Mesenchymal stem cell (in vitro differentiated cells and primary cell): Measurements from ENCODE around the gene ALOX12.
"Not testable (repeated sequence)": the region's sequence is repeated elsewhere in the genome, so short reads cannot be mapped to it uniquely, and the experiment has no call there.

ENCODE experiments used
- DNase-seq: peaks from one replicate; pipeline ENCODE4 v3.0.0-alpha.2; 2013
- H2AFZ ChIP-seq: one replicate; pipeline ENCODE4 v1.6.1; 2013; ENCODE audit warnings: low read depth, mild to moderate bottlenecking, control low read depth, inconsistent platforms, low read length, moderate library complexity
- H2AK5ac ChIP-seq: 2 replicates; pipeline ENCODE4 v1.6.1; 2013; ENCODE audit warnings: low read length, moderate library complexity, mild to moderate bottlenecking, inconsistent platforms; ENCODE audit not compliant: severe bottlenecking
- H2BK120ac ChIP-seq: one replicate; pipeline ENCODE4 v1.6.1; 2013; ENCODE audit warnings: low read depth, mild to moderate bottlenecking, inconsistent platforms, low read length, moderate library complexity
- H2BK12ac ChIP-seq, 2 experiments: one replicate each; pipeline ENCODE4 v1.6.1; 2013; ENCODE audit warnings: inconsistent platforms in 2 of 2, low read length in 2 of 2, mild to moderate bottlenecking in 2 of 2, moderate library complexity in 2 of 2, control low read depth in 1 of 2
- H2BK15ac ChIP-seq: one replicate; pipeline ENCODE4 v1.6.1; 2013; ENCODE audit warnings: mild to moderate bottlenecking, low read depth, inconsistent platforms; ENCODE audit not compliant: poor library complexity, severe bottlenecking
- H2BK5ac ChIP-seq: 2 replicates; pipeline ENCODE4 v1.6.1; 2013; ENCODE audit warnings: low read depth, mild to moderate bottlenecking, low read length, control low read depth, inconsistent platforms; ENCODE audit not compliant: poor library complexity, severe bottlenecking
- H3K14ac ChIP-seq, 2 experiments: one replicate each; pipeline ENCODE4 v1.6.1; 2013; ENCODE audit warnings: inconsistent platforms in 2 of 2, low read length in 2 of 2, control low read depth in 1 of 2, mild to moderate bottlenecking in 1 of 2, moderate library complexity in 1 of 2
- H3K18ac ChIP-seq, 2 experiments: one replicate each; pipeline ENCODE4 v1.6.1; 2013; ENCODE audit warnings: inconsistent platforms in 2 of 2, low read length in 2 of 2, control low read depth in 1 of 2, low read depth in 1 of 2, mild to moderate bottlenecking in 1 of 2
- H3K23ac ChIP-seq, 2 experiments: one replicate each; pipeline ENCODE4 v1.6.1; 2013; ENCODE audit warnings: inconsistent platforms in 2 of 2, low read length in 2 of 2, mild to moderate bottlenecking in 2 of 2, moderate library complexity in 2 of 2, control low read depth in 1 of 2
- H3K27ac ChIP-seq: 2 replicates; pipeline ENCODE4 v1.5.1; 2013; ENCODE audit warnings: mild to moderate bottlenecking, moderate library complexity, low read length, control low read depth, inconsistent platforms; ENCODE audit not compliant: poor library complexity, severe bottlenecking
- H3K27me3 ChIP-seq, 2 experiments: 2 replicates each; pipeline versions ENCODE4 v1.6.1 to v1.7.0; 2013; ENCODE audit warnings: low read length in 2 of 2, mild to moderate bottlenecking in 2 of 2, moderate library complexity in 2 of 2, control low read depth in 1 of 2, inconsistent platforms in 1 of 2; ENCODE audit not compliant: control insufficient read depth in 1 of 2, insufficient read depth in 1 of 2
- H3K36me3 ChIP-seq, 2 experiments: 2 replicates each; pipeline versions ENCODE4 v1.6.1 to v1.7.0; 2013; ENCODE audit warnings: low read length in 2 of 2, control low read depth in 1 of 2, inconsistent platforms in 1 of 2, low read depth in 1 of 2, mild to moderate bottlenecking in 1 of 2; ENCODE audit not compliant: insufficient read depth in 2 of 2, control insufficient read depth in 1 of 2
- H3K4ac ChIP-seq, 2 experiments: one replicate each; pipeline ENCODE4 v1.6.1; 2013; ENCODE audit warnings: inconsistent platforms in 2 of 2, low read length in 2 of 2, mild to moderate bottlenecking in 2 of 2, moderate library complexity in 2 of 2, control low read depth in 1 of 2, low read depth in 1 of 2
- H3K4me1 ChIP-seq: 2 replicates; pipeline ENCODE4 v1.6.1; 2013; ENCODE audit warnings: low read depth, low read length, control low read depth; ENCODE audit not compliant: control insufficient read depth, insufficient read depth
- H3K4me2 ChIP-seq: 2 replicates; pipeline ENCODE4 v1.6.1; 2013; ENCODE audit warnings: low read length, mild to moderate bottlenecking, inconsistent platforms; ENCODE audit not compliant: poor library complexity, severe bottlenecking
- H3K4me3 ChIP-seq, 2 experiments: 2 replicates each; pipeline versions ENCODE4 v1.5.1 to v1.7.0; 2013; ENCODE audit warnings: low read length in 2 of 2, mild to moderate bottlenecking in 2 of 2, control low read depth in 1 of 2, low read depth in 1 of 2; ENCODE audit not compliant: insufficient read depth in 1 of 2
- H3K79me1 ChIP-seq: replicated peaks from 2 replicates; pipeline ENCODE4 v1.6.1; 2013; ENCODE audit warnings: mild to moderate bottlenecking, control low read depth, low read length, inconsistent platforms; ENCODE audit not compliant: poor library complexity, severe bottlenecking
- H3K9ac ChIP-seq: 2 replicates; pipeline ENCODE4 v1.7.0; 2013; ENCODE audit warnings: mild to moderate bottlenecking, low read length, moderate library complexity
- H3K9me3 ChIP-seq: 2 replicates; pipeline ENCODE4 v1.7.0; 2013; ENCODE audit warnings: mild to moderate bottlenecking, low read length; ENCODE audit not compliant: control insufficient read depth
- H4K8ac ChIP-seq: one replicate; pipeline ENCODE4 v1.6.1; 2013; ENCODE audit warnings: inconsistent platforms, mild to moderate bottlenecking, low read length, moderate library complexity
- H4K91ac ChIP-seq: one replicate; pipeline ENCODE4 v1.6.1; 2013; ENCODE audit warnings: mild to moderate bottlenecking, low read length, inconsistent platforms
- WGBS: methylation state at CpG from one replicate; pipeline ENCODE4 v1.1.7; 2013; ENCODE audit warnings: mixed read lengths; 5-methylcytosine and 5-hydroxymethylcytosine counted together

ALOX12 gene

GRCh38 chr17:7046725-7047397, 51.0 kb downstream of the ALOX12 start:
- H3K27ac ChIP-seq, H2AFZ ChIP-seq, H2BK5ac ChIP-seq, DNase-seq, H3K14ac ChIP-seq, H4K8ac ChIP-seq, H2BK120ac ChIP-seq, H3K79me1 ChIP-seq, H3K4ac ChIP-seq, H3K36me3 ChIP-seq, H4K91ac ChIP-seq, H2BK15ac ChIP-seq, H3K18ac ChIP-seq, H3K4me2 ChIP-seq, H3K9me3 ChIP-seq, H3K23ac ChIP-seq, H2AK5ac ChIP-seq, H2BK12ac ChIP-seq: not testable (repeated sequence)
- 4% methylated on average over 22 of the region's 26 CpGs for WGBS
- peaks cover 30% of the 10 kb centered on the region for H3K4me1 ChIP-seq
- H3K9ac ChIP-seq, result peak overlapping the region; percentile 41
- H3K27me3 ChIP-seq, result peaks cover 44 to 68% of the 10 kb centered on the region in 2 experiments
- peak overlapping the region in 1 of 2 experiments; percentile 66 for H3K4me3 ChIP-seq

- no CpG with 5 or more reads among the region's 6 CpGs for WGBS
Measured at GRCh38 chr17:7047566-7047965, 51.7 kb downstream of the ALOX12 start.

GRCh38 chr17:7048968-7049367, 53.1 kb downstream of the ALOX12 start:
- peak; percentile 69 for DNase-seq
- Histone ChIP-seq H3K9me3 (no peaks in the 10 kb centered on the region), H2BK5ac (no peak overlapping the region), H4K8ac (no peak overlapping the region), H3K18ac (no peak overlapping the region), H2BK12ac (no peak overlapping the region), H3K14ac (no peak overlapping the region), H2AK5ac (no peak overlapping the region), H3K27ac (no peak overlapping the region), H3K36me3 (no peaks in the 10 kb centered on the region), H3K23ac (no peak overlapping the region), H3K9ac (no peak overlapping the region), H2BK120ac (no peak overlapping the region), H3K4me2 (no peak overlapping the region), H4K91ac (no peak overlapping the region), H3K4me1 (peaks cover 10% of the 10 kb centered on the region), H2BK15ac (no peak overlapping the region), H3K27me3 (peaks cover 26 to 56% of the 10 kb centered on the region in 2 experiments), H3K79me1 (no peaks in the 10 kb centered on the region), H3K4ac (no peak overlapping the region), H3K4me3 (no peak overlapping the region), H2AFZ (no peak overlapping the region)
- WGBS, result 46% methylated on average over 5 of the region's 6 CpGs

More at GRCh38 chr17:7047566-7047965, 51.7 kb downstream of the ALOX12 start:
- Histone ChIP-seq H3K9me3 (no peaks in the 10 kb centered on the region), H3K9ac (no peak overlapping the region), H2AK5ac (no peak overlapping the region), H2BK12ac (no peak overlapping the region), H2BK120ac (no peak overlapping the region), H2BK15ac (no peak overlapping the region), H3K36me3 (no peaks in the 10 kb centered on the region), H4K8ac (no peak overlapping the region), H3K4me2 (no peak overlapping the region), H3K79me1 (no peaks in the 10 kb centered on the region), H2AFZ (no peak overlapping the region), H4K91ac (no peak overlapping the region), H3K23ac (no peak overlapping the region), H3K27me3 (peaks cover 37 to 61% of the 10 kb centered on the region in 2 experiments), H3K27ac (no peak overlapping the region), H3K18ac (no peak overlapping the region), H3K4ac (no peak overlapping the region), H3K14ac (no peak overlapping the region), H2BK5ac (no peak overlapping the region), H3K4me1 (peaks cover 23% of the 10 kb centered on the region), H3K4me3 (no peak overlapping the region)
- no peak for DNase-seq

- H3K27ac ChIP-seq, H2BK5ac ChIP-seq, H4K8ac ChIP-seq, H3K4me1 ChIP-seq, H3K79me1 ChIP-seq, H3K4me3 ChIP-seq, DNase-seq, H3K14ac ChIP-seq, H3K9ac ChIP-seq, H3K9me3 ChIP-seq, H3K4ac ChIP-seq, H3K18ac ChIP-seq, H3K4me2 ChIP-seq, H2AFZ ChIP-seq, H3K36me3 ChIP-seq, H2BK15ac ChIP-seq, H3K23ac ChIP-seq, H2BK120ac ChIP-seq, H2BK12ac ChIP-seq, H2AK5ac ChIP-seq: not testable (repeated sequence)
- peak overlapping the region; percentile 63 for H4K91ac ChIP-seq
- H3K27me3 ChIP-seq, result peaks cover 17 to 53% of the 10 kb centered on the region in 2 experiments
- WGBS, result 88% methylated on average over 9 of the region's 9 CpGs
Measured at GRCh38 chr17:7050583-7050982, 54.7 kb downstream of the ALOX12 start.
